B cell (primary cell): ENCODE measurements around the gene PARN. TPM values are rescaled to one million over a fixed set of nuclear protein-coding genes. Genes with fewer than 3 reads are reported as not detected.

ENCODE experiments used
- ATAC-seq: fragments of 200-7000 bp; cut with Tn5 transposase; one replicate; pipeline ENCODE4 v1.10.0; 2021; ENCODE audit warnings: low read depth, mild to moderate bottlenecking, moderate number of reproducible peaks, moderate library complexity
- CTCF ChIA-PET: fragments of 350-600 bp; sonication (Branson Sonifier 250); formaldehyde crosslinking; loops from one replicate; lab custom pipeline; 2021; ENCODE audit warnings: antibody characterized with exemption, inconsistent platforms; lab: Charles Lee
- POLR2A ChIA-PET: fragments of 350-600 bp; sonication (Branson Sonifier 250); formaldehyde crosslinking; loops from one replicate; lab custom pipeline; 2021; ENCODE audit warnings: antibody characterized with exemption; lab: Charles Lee
- DNase-seq: peaks from one replicate; pipeline ENCODE4 v3.0.0; 2013
- H2AFZ ChIP-seq: 2 replicates; pipeline ENCODE4 v1.6.1; 2012; ENCODE audit warnings: mild to moderate bottlenecking, low read depth, low read length; ENCODE audit not compliant: insufficient read depth, poor library complexity, severe bottlenecking
- H3K27ac ChIP-seq, 2 donors: 1 replicate in 1 of 2; 2 replicates in 1 of 2; pipeline ENCODE4 v1.5.1; 2012 to 2013; ENCODE audit warnings: low read length in 2 of 2, mild to moderate bottlenecking in 2 of 2, moderate library complexity in 1 of 2
- H3K27me3 ChIP-seq, 4 experiments: fragments of 200-600 bp in 1 of 4; sonication (generic) in 1 of 4; replicated peaks in 1 of 4; 1 replicate in 2 of 4; 2 replicates in 2 of 4; pipeline versions ENCODE4 v1.6.1 to v1.7.0; 2013 to 2016; ENCODE audit warnings: low read length in 3 of 4, mild to moderate bottlenecking in 2 of 4, mixed read lengths in 1 of 4, moderate library complexity in 1 of 4; ENCODE audit not compliant: insufficient read depth in 4 of 4, control insufficient read depth in 3 of 4; ENCODE audit errors: control extremely low read depth in 1 of 4
- H3K36me3 ChIP-seq, 2 experiments: replicated peaks in 1 of 2; 1 replicate in 1 of 2; 2 replicates in 1 of 2; pipeline versions ENCODE4 v1.6.1 to v1.7.1; 2013; ENCODE audit warnings: low read length in 1 of 2; ENCODE audit not compliant: insufficient read depth in 2 of 2, control insufficient read depth in 1 of 2; ENCODE audit errors: control extremely low read depth in 1 of 2, extremely low read depth in 1 of 2
- H3K4me1 ChIP-seq, 2 donors: fragments of 200-600 bp in 1 of 2; sonication (generic) in 1 of 2; 1 replicate in 1 of 2; 2 replicates in 1 of 2; pipeline versions ENCODE4 v1.5.1 to v1.6.1; 2013 to 2017; ENCODE audit warnings: low read length in 2 of 2; ENCODE audit not compliant: control insufficient read depth in 2 of 2, insufficient read depth in 2 of 2
- H3K4me2 ChIP-seq: replicated peaks from 2 replicates; pipeline ENCODE3; 2012; ENCODE audit warnings: mild to moderate bottlenecking, low read depth, low read length; ENCODE audit not compliant: poor library complexity, severe bottlenecking
- H3K4me3 ChIP-seq, 5 experiments: fragments of 200-600 bp in 1 of 5; sonication (generic) in 1 of 5; 1 replicate in 3 of 5; 2 replicates in 2 of 5; pipeline versions ENCODE4 v1.5.1 to v1.7.0; 2011 to 2016; ENCODE audit warnings: low read length in 4 of 5, mild to moderate bottlenecking in 4 of 5, low read depth in 2 of 5, control low read depth in 1 of 5, moderate library complexity in 1 of 5; ENCODE audit not compliant: insufficient read depth in 1 of 5; ENCODE audit errors: control extremely low read depth in 1 of 5, extremely low read depth in 1 of 5
- H3K79me2 ChIP-seq: fragments of 200-600 bp; sonication (generic); one replicate; pipeline ENCODE4 v1.6.0; 2016; ENCODE audit warnings: low read length; ENCODE audit not compliant: control insufficient read depth, insufficient read depth
- H3K9ac ChIP-seq: fragments of 200-600 bp; sonication (generic); 2 replicates; pipeline ENCODE4 v1.6.1; 2017; ENCODE audit warnings: mild to moderate bottlenecking, low read length, moderate library complexity
- H3K9me3 ChIP-seq, 3 donors: one replicate each; pipeline versions ENCODE4 v1.6.1 to v1.7.1; 2013; ENCODE audit warnings: low read length in 2 of 3; ENCODE audit not compliant: control insufficient read depth in 2 of 3, insufficient read depth in 1 of 3; ENCODE audit errors: control extremely low read depth in 1 of 3
- H4K20me1 ChIP-seq: 2 replicates; pipeline ENCODE4 v1.6.0; 2012; ENCODE audit warnings: mild to moderate bottlenecking, low read length; ENCODE audit not compliant: insufficient read depth, control insufficient read depth, poor library complexity, severe bottlenecking
- H3K27ac Mint-ChIP-seq: one replicate; pipeline ENCODE4 v1.8.0; 2021; ENCODE audit warnings: mixed read lengths
- H3K27me3 Mint-ChIP-seq: one replicate; pipeline ENCODE4 v1.8.0; 2021; ENCODE audit warnings: mixed read lengths
- H3K4me1 Mint-ChIP-seq: one replicate; pipeline ENCODE4 v1.8.0; 2021; ENCODE audit warnings: mixed read lengths
- H3K4me3 Mint-ChIP-seq: one replicate; pipeline ENCODE4 v1.8.0; 2021; ENCODE audit warnings: mixed read lengths
- H3K9me3 Mint-ChIP-seq: one replicate; pipeline ENCODE4 v1.8.0; 2022; ENCODE audit warnings: mixed read lengths; ENCODE audit not compliant: insufficient read depth
- CTCF ChIP-seq: fragments of 200-600 bp; IDR thresholded peaks from one replicate; pipeline ENCODE4 v1.8.0; 2022; ENCODE audit warnings: antibody characterized with exemption, mild to moderate bottlenecking
- EZH2 ChIP-seq: IDR thresholded peaks from 2 replicates; pipeline ENCODE4 v1.6.1; 2012; ENCODE audit warnings: borderline replicate concordance, low read depth, mild to moderate bottlenecking, moderate library complexity, low read length; ENCODE audit not compliant: insufficient read depth, poor library complexity, severe bottlenecking
- WGBS: methylation state at CpG from one replicate; pipeline ENCODE4 v1.1.5; 2013; ENCODE audit warnings: missing lambda C conversion rate; ENCODE audit not compliant: insufficient coverage; 5-methylcytosine and 5-hydroxymethylcytosine counted together
- intact Hi-C: fragments of 100-400 bp; cut with micrococcal nuclease; formaldehyde crosslinking; loops from one replicate; pipeline ENCODE4 v1.10.0; 2022
- polyA plus RNA-seq: library from polyadenylated mRNA; depleted of rRNA; stranded (reverse); fragments of >200 nt; gene quantifications from 2 replicates; pipeline ENCODE4 v1.2.3, GENCODE V29; 2012
- total RNA-seq, 2 donors: library from RNA; stranded (reverse); fragments of 120-200 nt in 1 of 2; gene quantifications; 1 replicate in 1 of 2; 2 replicates in 1 of 2; pipeline versions ENCODE4 v1.2.3 to v1.2.4, GENCODE V29; 2013 to 2022

PARN gene
- total and polyA plus RNA-seq, 2 donors (not counting 1 experiment from before 2014, with no cell fraction given), result 25.3 to 62.2 TPM

GRCh38 chr16:14676633-14677032 is 46.6 kb upstream of the PARN start:
- Histone ChIP-seq H3K36me3 (no peaks in the 10 kb centered on the region), H3K4me1 (peaks cover 12 to 15% of the 10 kb centered on the region in 2 donors), H3K27ac (no peak overlapping the region), H4K20me1 (no peaks in the 10 kb centered on the region), H3K4me2 (no peak overlapping the region), H2AFZ (no peak overlapping the region), H3K9me3 (peaks cover 0 to 4% (median 0%) of the 10 kb centered on the region in 3 donors), H3K79me2 (no peaks in the 10 kb centered on the region), H3K27me3 (no peaks in the 10 kb centered on the region), H3K9ac (no peak overlapping the region), H3K4me3 (no peak overlapping the region)
- intact Hi-C loops, result no loop called here
- no peak for ATAC-seq
- Mint-ChIP-seq H3K4me3 (no peak overlapping the region), H3K9me3 (no peaks in the 10 kb centered on the region), H3K4me1 (peaks cover 16% of the 10 kb centered on the region), H3K27me3 (peaks cover 6% of the 10 kb centered on the region), H3K27ac (no peak overlapping the region)
- DNase-seq, result no peak
- WGBS, result no CpG with 5 or more reads among the region's 3 CpGs
- POLR2A ChIA-PET, result no interaction called here
- TF ChIP-seq CTCF (no peak), EZH2 (no peak)
- CTCF ChIA-PET, result no interaction called here

- POLR2A ChIA-PET, result no interaction called here
- Histone ChIP-seq H3K9ac (peak overlapping the region; percentile 33), H3K4me1 (peaks cover 12 to 15% of the 10 kb centered on the region in 2 donors), H3K36me3 (peaks cover 2 to 11% of the 10 kb centered on the region in 2 experiments), H3K27ac (peak overlapping the region; percentile 63 to 65), H3K79me2 (no peaks in the 10 kb centered on the region), H4K20me1 (no peaks in the 10 kb centered on the region), H3K4me2 (peak overlapping the region; percentile 56), H3K4me3 (peak overlapping the region in 1 of 5 experiments; percentile 13), H3K27me3 (no peaks in the 10 kb centered on the region), H3K9me3 (peaks cover 0 to 4% (median 0%) of the 10 kb centered on the region in 3 donors), H2AFZ (peak overlapping the region; percentile 20)
- Mint-ChIP-seq H3K4me1 (peaks cover 18% of the 10 kb centered on the region), H3K4me3 (peak overlapping the region; percentile 61), H3K9me3 (no peaks in the 10 kb centered on the region), H3K27ac (peak overlapping the region; percentile 59), H3K27me3 (no peaks in the 10 kb centered on the region)
- CTCF ChIA-PET, result no interaction called here
- ATAC-seq (peak; percentile 74), DNase-seq (peak; percentile 62)
- TF ChIP-seq CTCF (no peak), EZH2 (no peak)
- intact Hi-C loops, result no loop called here
- WGBS, result 48% methylated on average over 5 of the region's 7 CpGs
These were observed 42.4 kb upstream of the PARN start for GRCh38 chr16:14672403-14672971.
